Ishikawa (cell line): ENCODE results near the gene THSD1.

Experiments used
- CEBPB ChIP-seq: IDR thresholded peaks from 2 replicates; pipeline ENCODE4 v1.6.1; 2012
- CREB1 ChIP-seq: IDR thresholded peaks from 2 replicates; pipeline ENCODE4 v1.6.1; 2012; ENCODE audit warnings: low read depth
- EGR1 ChIP-seq: IDR thresholded peaks from 2 replicates; pipeline ENCODE4 v1.6.1; 2012
- EP300 ChIP-seq: IDR thresholded peaks from 2 replicates; pipeline ENCODE4 v1.6.1; 2012; ENCODE audit warnings: borderline replicate concordance
- FOXM1 ChIP-seq: IDR thresholded peaks from 2 replicates; pipeline ENCODE4 v1.6.1; 2012; ENCODE audit warnings: low read depth, borderline replicate concordance
- NFIC ChIP-seq: IDR thresholded peaks from 2 replicates; pipeline ENCODE4 v1.6.1; 2012
- RAD21 ChIP-seq: IDR thresholded peaks from 2 replicates; pipeline ENCODE4 v1.6.1; 2012; ENCODE audit warnings: low read depth
- TAF1 ChIP-seq: IDR thresholded peaks from 2 replicates; pipeline ENCODE4 v1.6.1; 2012; ENCODE audit warnings: low read depth, mild to moderate bottlenecking
- TCF12 ChIP-seq: IDR thresholded peaks from 2 replicates; pipeline ENCODE4 v1.6.1; 2012; ENCODE audit warnings: low read depth
- TEAD4 ChIP-seq: IDR thresholded peaks from 2 replicates; pipeline ENCODE4 v1.6.1; 2012
- YY1 ChIP-seq: IDR thresholded peaks from 2 replicates; pipeline ENCODE4 v1.6.1; 2012; ENCODE audit warnings: low read depth
- ZBTB7A ChIP-seq: IDR thresholded peaks from 2 replicates; pipeline ENCODE4 v1.6.1; 2012; ENCODE audit warnings: low read depth
- TF ChIP-seq, protein P1 (sequence below): IDR thresholded peaks from 2 replicates; pipeline ENCODE4 v1.6.1; 2012; ENCODE audit warnings: low read depth, mild to moderate bottlenecking
- TF ChIP-seq, protein P2 (sequence below): IDR thresholded peaks from 2 replicates; pipeline ENCODE4 v1.6.1; 2012
- TF ChIP-seq, protein P3 (sequence below): IDR thresholded peaks from 2 replicates; pipeline ENCODE4 v1.6.1; 2012

Gene THSD1

DNA sequence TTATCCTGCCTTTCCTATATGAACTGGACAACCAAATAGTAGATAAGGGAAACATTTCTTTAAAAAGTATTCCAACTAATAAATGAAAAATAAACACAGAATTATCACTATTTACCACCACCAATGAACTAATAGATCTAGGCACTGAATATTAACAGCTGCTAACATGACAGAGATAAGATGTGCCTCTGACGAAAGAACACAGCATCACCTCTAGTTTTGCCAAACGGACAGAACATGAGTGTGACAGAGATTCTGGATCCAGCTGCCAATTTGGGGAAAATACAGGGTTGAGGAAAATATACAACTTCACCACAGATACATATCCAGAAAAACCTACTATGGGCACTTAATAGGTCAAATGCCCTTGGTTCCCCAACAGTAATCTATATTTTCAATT is 26.5 kb upstream of the THSD1 start:
- TF ChIP-seq, protein P1, sequence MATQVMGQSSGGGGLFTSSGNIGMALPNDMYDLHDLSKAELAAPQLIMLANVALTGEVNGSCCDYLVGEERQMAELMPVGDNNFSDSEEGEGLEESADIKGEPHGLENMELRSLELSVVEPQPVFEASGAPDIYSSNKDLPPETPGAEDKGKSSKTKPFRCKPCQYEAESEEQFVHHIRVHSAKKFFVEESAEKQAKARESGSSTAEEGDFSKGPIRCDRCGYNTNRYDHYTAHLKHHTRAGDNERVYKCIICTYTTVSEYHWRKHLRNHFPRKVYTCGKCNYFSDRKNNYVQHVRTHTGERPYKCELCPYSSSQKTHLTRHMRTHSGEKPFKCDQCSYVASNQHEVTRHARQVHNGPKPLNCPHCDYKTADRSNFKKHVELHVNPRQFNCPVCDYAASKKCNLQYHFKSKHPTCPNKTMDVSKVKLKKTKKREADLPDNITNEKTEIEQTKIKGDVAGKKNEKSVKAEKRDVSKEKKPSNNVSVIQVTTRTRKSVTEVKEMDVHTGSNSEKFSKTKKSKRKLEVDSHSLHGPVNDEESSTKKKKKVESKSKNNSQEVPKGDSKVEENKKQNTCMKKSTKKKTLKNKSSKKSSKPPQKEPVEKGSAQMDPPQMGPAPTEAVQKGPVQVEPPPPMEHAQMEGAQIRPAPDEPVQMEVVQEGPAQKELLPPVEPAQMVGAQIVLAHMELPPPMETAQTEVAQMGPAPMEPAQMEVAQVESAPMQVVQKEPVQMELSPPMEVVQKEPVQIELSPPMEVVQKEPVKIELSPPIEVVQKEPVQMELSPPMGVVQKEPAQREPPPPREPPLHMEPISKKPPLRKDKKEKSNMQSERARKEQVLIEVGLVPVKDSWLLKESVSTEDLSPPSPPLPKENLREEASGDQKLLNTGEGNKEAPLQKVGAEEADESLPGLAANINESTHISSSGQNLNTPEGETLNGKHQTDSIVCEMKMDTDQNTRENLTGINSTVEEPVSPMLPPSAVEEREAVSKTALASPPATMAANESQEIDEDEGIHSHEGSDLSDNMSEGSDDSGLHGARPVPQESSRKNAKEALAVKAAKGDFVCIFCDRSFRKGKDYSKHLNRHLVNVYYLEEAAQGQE = no peak
- TF ChIP-seq EP300 = no peak
- no peak for TF ChIP-seq FOXM1
- TF ChIP-seq NFIC = no peak
- TF ChIP-seq TEAD4 = no peak
- no peak for TF ChIP-seq TCF12
- no peak for TF ChIP-seq RAD21
- TF ChIP-seq CREB1 = no peak
- no peak for TF ChIP-seq TAF1

DNA sequence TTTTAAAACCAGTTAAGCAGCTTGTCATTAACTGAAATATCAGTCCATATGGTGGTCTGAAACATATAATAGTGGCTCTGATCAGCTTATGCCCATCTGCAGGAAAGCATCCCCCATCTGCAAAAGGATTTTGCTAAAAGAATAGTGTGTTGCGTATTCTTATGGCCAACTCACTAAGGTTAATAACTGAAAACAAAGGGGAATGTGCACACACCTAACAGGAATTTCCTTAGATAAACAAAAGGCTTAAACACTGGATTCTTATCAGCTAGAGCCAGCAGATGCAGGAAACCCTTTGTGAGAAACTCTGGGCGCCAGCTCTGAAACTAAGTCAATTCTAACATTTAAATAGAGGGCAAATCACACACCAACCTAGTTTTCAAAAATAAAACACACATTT is 22.3 kb upstream of the THSD1 start:
- no peak for TF ChIP-seq ZBTB7A
- no peak for TF ChIP-seq YY1

DNA sequence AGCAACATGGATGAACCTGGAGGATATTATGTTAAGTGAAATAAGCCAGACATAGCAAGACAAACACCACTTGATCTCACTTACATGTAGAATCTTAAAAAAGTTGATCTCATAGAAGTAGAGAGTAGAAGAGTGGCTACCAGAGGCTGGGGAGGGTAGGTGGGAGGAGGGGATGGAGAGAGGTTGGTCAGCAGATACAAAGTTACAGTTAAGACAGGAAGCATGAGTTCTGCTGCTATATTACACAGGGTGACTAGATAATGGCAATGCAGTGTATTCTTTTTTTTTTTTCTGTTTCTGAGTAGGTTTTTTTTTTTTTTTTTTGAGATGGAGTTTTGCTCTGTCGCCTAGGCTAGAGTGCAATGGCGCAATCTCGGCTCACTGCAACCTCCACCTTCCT is 15.2 kb upstream of the THSD1 start:
- TF ChIP-seq YY1 (no peak), CREB1 (no peak), FOXM1 (no peak), NFIC (no peak), TAF1 (no peak), EP300 (no peak), TCF12 (no peak), CEBPB (no peak), TEAD4 (no peak), ZBTB7A (no peak), EGR1 (no peak), RAD21 (no peak)
- TF ChIP-seq, protein P2, sequence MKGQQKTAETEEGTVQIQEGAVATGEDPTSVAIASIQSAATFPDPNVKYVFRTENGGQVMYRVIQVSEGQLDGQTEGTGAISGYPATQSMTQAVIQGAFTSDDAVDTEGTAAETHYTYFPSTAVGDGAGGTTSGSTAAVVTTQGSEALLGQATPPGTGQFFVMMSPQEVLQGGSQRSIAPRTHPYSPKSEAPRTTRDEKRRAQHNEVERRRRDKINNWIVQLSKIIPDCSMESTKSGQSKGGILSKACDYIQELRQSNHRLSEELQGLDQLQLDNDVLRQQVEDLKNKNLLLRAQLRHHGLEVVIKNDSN = no peak
- TF ChIP-seq, protein P3, sequence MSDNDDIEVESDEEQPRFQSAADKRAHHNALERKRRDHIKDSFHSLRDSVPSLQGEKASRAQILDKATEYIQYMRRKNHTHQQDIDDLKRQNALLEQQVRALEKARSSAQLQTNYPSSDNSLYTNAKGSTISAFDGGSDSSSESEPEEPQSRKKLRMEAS = no peak
- TF ChIP-seq, protein P1 = no peak

DNA sequence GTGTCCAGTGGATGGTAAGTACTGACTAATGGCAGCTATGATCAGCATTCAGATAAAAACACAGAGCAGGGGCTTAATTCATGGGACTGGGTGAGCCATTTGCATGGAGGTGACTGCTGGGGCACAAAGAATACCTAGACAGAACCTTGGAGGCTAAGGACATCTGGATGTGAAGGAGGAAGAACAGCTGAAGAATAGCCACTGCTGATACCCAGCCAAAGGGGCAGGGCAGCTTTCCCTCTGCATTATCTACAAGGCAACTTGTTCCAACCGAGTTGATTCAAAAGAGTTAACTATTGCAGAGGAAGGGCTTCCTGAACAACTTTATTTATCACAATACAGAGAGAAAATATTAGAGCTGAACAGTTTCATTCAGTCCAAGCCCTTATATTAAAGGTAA is 13.1 kb upstream of the THSD1 start:
- TF ChIP-seq NFIC = no peak
- TF ChIP-seq, protein P3 = no peak
- TF ChIP-seq TEAD4 = no peak
- TF ChIP-seq FOXM1 = no peak
- no peak for TF ChIP-seq CREB1
- no peak for TF ChIP-seq CEBPB
- no peak for TF ChIP-seq RAD21
- TF ChIP-seq TAF1 = no peak
- TF ChIP-seq EP300 = no peak
- TF ChIP-seq EGR1 = no peak
- TF ChIP-seq TCF12 = no peak
- TF ChIP-seq, protein P2 = no peak
- TF ChIP-seq YY1 = no peak
- TF ChIP-seq ZBTB7A = no peak

DNA sequence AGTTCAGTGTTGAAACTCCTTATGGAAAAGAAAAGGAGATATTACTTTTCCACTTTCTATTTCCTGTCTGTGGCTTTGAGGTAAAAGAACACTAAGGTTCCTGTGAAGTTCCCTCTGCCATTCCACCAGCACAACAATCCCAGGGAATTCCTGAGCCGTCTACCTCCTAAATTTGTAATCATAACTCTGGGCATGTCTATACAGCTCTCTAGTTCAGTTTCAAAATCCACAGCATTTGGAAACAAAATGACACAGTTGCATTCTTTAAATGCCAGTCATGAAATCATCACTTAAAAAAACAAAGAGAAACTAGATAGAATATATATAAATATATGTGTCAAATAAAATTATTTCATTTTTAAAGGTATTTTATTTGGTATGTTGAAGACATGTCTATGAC is 9.0 kb upstream of the THSD1 start:
- TF ChIP-seq ZBTB7A = no peak
- no peak for TF ChIP-seq EGR1
- TF ChIP-seq TCF12 = no peak
- TF ChIP-seq CREB1 = no peak
- no peak for TF ChIP-seq NFIC
- no peak for TF ChIP-seq RAD21
- no peak for TF ChIP-seq TEAD4
- TF ChIP-seq CEBPB = no peak
- no peak for TF ChIP-seq EP300

DNA sequence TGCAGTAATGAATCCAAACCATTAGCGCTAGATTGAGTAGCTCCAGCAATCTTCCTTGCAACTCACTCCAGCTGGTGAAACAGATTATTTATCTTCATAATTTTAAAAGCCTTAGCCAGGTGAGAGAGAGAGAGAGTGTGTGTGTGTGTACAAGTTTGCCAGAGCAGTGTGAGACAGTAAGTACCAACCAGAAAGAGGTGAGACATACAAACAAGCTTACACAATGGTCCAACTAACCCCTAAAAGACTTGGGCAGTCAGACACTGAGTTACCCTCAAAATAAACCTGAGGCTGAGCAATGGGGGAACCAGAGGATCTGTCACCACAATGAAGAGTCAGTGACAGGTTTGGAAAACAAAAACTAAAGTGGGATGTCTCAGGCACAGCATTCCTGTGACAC is 8.1 kb upstream of the THSD1 start:
- no peak for TF ChIP-seq TCF12

DNA sequence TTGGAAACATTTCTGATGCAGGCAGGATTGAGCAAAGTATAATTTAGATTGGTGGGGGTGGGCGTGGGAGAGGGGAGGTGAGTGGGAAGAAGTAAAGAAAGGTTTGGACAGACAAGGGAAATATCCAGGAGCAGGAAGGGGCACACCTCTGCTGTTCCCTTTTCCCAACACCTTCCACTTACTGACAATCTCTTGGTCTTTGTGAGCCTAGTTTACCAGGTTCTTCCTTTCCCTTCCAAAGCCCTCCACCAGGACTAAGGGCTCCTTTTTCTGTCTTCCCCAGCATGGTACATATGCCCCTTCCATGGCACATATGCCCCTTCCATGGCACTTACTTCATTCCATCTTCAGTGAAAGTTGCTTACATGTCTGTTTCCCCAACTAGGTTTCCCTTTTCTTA is 6.2 kb upstream of the THSD1 start:
- TF ChIP-seq TCF12 (no peak), ZBTB7A (no peak), CEBPB (no peak), NFIC (no peak), TEAD4 (no peak), TAF1 (no peak), CREB1 (no peak), EP300 (no peak), EGR1 (no peak), RAD21 (no peak), YY1 (no peak), FOXM1 (no peak)
- TF ChIP-seq, protein P3 = no peak
- TF ChIP-seq, protein P1 = no peak
- TF ChIP-seq, protein P2 = no peak
